Measurements from ENCODE around the gene AKAP13. TPM values are rescaled to one million over a fixed set of nuclear protein-coding genes. Genes with fewer than 3 reads are reported as not detected.

AKAP13 gene
- polyA plus RNA-seq, 3 donors: 47.9 to 99.7 (median 92.6) TPM

DNA sequence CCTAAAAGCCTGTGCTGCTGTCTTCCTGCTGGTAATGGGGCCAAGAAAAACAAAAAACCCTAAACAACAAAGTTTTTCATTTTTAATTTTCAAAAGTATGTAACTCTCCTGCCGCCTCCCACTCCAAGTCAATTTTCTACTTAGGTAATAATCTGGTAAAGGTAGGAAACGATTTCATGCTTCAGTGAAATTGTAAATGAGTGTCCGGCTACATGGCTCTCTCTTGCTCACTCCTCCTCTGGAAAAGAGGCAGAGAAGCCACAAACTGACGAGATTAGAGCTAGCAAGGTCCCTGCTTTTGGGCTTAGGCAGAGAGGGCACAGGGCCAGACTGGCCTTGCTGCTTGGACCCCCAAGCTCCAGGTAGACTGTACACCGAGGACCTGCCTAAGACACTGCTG is 390.9 kb downstream of the AKAP13 start:
- no peak overlapping the region for H2AFZ ChIP-seq (ENCODE audit: insufficient read depth, low read depth, low read length, poor library complexity, severe bottlenecking)
- 90% methylated on average over 3 of the region's 5 CpGs for WGBS (ENCODE audit: insufficient coverage)
- Mint-ChIP-seq H3K4me1 (peaks cover 6% of the 10 kb centered on the region), H3K36me3 (no peaks in the 10 kb centered on the region), H3K27ac (no peak overlapping the region), H3K9me3 (peaks cover 0 to 17% (median 9%) of the 10 kb centered on the region in 7 donors), H3K27me3 (ENCODE audit: low read depth in 3 of 3) (peaks cover 0 to 4% (median 0%) of the 10 kb centered on the region in 3 donors), H3K4me3 (no peak overlapping the region)
- no peaks in the 10 kb centered on the region for H3K79me2 ChIP-seq (ENCODE audit: insufficient read depth, low read length)
- H3K4me1 ChIP-seq (ENCODE audit: control insufficient read depth in 1 of 2, insufficient read depth in 2 of 2, low read length in 2 of 2): no peaks in the 10 kb centered on the region
- H3K36me3 ChIP-seq (replicated peaks in 1 of 2; ENCODE audit: control insufficient read depth in 1 of 2, insufficient read depth in 2 of 2, low read length in 2 of 2): no peaks in the 10 kb centered on the region
- H4K20me1 ChIP-seq (ENCODE audit: insufficient read depth, low read length): no peaks in the 10 kb centered on the region
- H3K4me2 ChIP-seq (replicated peaks; ENCODE audit: extremely low read depth, low read length, poor library complexity, severe bottlenecking): no peak overlapping the region
- no peak overlapping the region for H3K9ac ChIP-seq (ENCODE audit: insufficient read depth, low read length, poor library complexity, severe bottlenecking)
- H3K27ac ChIP-seq (ENCODE audit: low read depth in 1 of 2, low read length in 2 of 2): no peak overlapping the region
- TF ChIP-seq, protein P1, sequence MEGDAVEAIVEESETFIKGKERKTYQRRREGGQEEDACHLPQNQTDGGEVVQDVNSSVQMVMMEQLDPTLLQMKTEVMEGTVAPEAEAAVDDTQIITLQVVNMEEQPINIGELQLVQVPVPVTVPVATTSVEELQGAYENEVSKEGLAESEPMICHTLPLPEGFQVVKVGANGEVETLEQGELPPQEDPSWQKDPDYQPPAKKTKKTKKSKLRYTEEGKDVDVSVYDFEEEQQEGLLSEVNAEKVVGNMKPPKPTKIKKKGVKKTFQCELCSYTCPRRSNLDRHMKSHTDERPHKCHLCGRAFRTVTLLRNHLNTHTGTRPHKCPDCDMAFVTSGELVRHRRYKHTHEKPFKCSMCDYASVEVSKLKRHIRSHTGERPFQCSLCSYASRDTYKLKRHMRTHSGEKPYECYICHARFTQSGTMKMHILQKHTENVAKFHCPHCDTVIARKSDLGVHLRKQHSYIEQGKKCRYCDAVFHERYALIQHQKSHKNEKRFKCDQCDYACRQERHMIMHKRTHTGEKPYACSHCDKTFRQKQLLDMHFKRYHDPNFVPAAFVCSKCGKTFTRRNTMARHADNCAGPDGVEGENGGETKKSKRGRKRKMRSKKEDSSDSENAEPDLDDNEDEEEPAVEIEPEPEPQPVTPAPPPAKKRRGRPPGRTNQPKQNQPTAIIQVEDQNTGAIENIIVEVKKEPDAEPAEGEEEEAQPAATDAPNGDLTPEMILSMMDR (IDR thresholded peaks at IDR 0.05): no peak
- H3K9me3 ChIP-seq (replicated peaks in 1 of 2; ENCODE audit: control insufficient read depth in 1 of 2, insufficient read depth in 1 of 2, low read length in 2 of 2): peaks cover 0 to 17% of the 10 kb centered on the region in 2 donors
- no peak for DNase-seq
- intact Hi-C loops (cut with micrococcal nuclease): no loop called here
- H3K4me3 ChIP-seq (replicated peaks in 1 of 3; ENCODE audit: low read depth in 2 of 3, low read length in 3 of 3): no peak overlapping the region
- H3K27me3 ChIP-seq (ENCODE audit: control insufficient read depth in 2 of 2, insufficient read depth in 2 of 2, low read length in 2 of 2): no peaks in the 10 kb centered on the region

DNA sequence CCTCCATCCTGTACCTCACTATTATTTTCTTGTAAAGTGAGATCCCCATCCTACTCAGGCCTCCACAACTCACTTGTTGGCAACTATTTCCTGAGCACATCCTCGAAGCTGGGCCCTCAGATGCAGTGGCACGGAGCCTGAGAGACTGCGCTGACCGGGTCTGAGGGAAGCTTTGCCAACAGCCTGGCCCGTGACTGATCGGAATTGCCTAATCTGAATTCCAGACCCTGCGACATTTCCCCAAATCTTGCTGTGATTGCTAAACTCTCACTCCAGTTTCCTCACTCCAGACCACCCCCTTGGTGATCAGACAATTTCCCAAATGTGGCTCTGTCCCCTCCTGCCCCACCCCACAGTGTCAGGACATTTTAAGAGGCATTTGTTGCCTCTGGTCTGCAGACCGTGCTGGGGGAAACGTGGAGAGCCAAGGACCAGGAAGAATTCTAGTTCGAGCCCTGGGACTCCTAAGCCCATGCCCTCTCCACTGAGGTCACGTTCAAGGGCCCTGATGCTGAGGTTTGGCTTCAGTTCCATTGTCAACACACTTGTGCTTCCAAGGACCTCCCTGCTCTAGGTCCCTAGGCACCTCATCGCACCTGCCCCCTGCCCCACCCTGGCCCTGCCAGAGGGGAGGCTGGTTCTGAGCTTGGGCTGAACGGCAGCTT is 391.5 kb downstream of the AKAP13 start:
- Mint-ChIP-seq H3K27ac (peak overlapping the region in 1 of 7 donors; percentile 32), H3K9me3 (peaks cover 0 to 17% (median 9%) of the 10 kb centered on the region in 7 donors), H3K4me1 (peaks cover 6% of the 10 kb centered on the region), H3K36me3 (no peaks in the 10 kb centered on the region), H3K4me3 (no peak overlapping the region), H3K27me3 (ENCODE audit: low read depth in 3 of 3) (peaks cover 0 to 4% (median 0%) of the 10 kb centered on the region in 3 donors)
- H3K4me1 ChIP-seq (ENCODE audit: control insufficient read depth in 1 of 2, insufficient read depth in 2 of 2, low read length in 2 of 2): no peaks in the 10 kb centered on the region
- H3K27me3 ChIP-seq (ENCODE audit: control insufficient read depth in 2 of 2, insufficient read depth in 2 of 2, low read length in 2 of 2): no peaks in the 10 kb centered on the region
- no peak overlapping the region for H3K4me3 ChIP-seq (replicated peaks in 1 of 3; ENCODE audit: low read depth in 2 of 3, low read length in 3 of 3)
- H3K27ac ChIP-seq (ENCODE audit: low read depth in 1 of 2, low read length in 2 of 2): no peak overlapping the region
- TF ChIP-seq, protein P1 (IDR thresholded peaks at IDR 0.05): no peak
- H3K36me3 ChIP-seq (replicated peaks in 1 of 2; ENCODE audit: control insufficient read depth in 1 of 2, insufficient read depth in 2 of 2, low read length in 2 of 2): no peaks in the 10 kb centered on the region
- H3K9ac ChIP-seq (ENCODE audit: insufficient read depth, low read length, poor library complexity, severe bottlenecking): no peak overlapping the region
- no peak overlapping the region for H2AFZ ChIP-seq (ENCODE audit: insufficient read depth, low read depth, low read length, poor library complexity, severe bottlenecking)
- H3K9me3 ChIP-seq (replicated peaks in 1 of 2; ENCODE audit: control insufficient read depth in 1 of 2, insufficient read depth in 1 of 2, low read length in 2 of 2): peaks cover 0 to 17% of the 10 kb centered on the region in 2 donors
- no peaks in the 10 kb centered on the region for H4K20me1 ChIP-seq (ENCODE audit: insufficient read depth, low read length)
- H3K4me2 ChIP-seq (replicated peaks; ENCODE audit: extremely low read depth, low read length, poor library complexity, severe bottlenecking): no peak overlapping the region
- intact Hi-C loops (cut with micrococcal nuclease): no loop called here
- 65% methylated on average over 13 of the region's 13 CpGs for WGBS (ENCODE audit: insufficient coverage)
- H3K79me2 ChIP-seq (ENCODE audit: insufficient read depth, low read length): no peaks in the 10 kb centered on the region
- DNase-seq: no peak
